ENCODE data around the gene CSK.

CSK gene

GRCh38 chr15:74820056-74820455, 38.2 kb downstream of the CSK start:
- Histone ChIP-seq H3K36me3 (replicated peaks; ENCODE audit: low read depth, low read length) (no peaks in the 10 kb centered on the region), H3K4me1 (ENCODE audit: low read length) (peaks cover 46% of the 10 kb centered on the region), H4K20me1 (ENCODE audit: insufficient read depth, low read length) (no peaks in the 10 kb centered on the region), H3K9me3 (ENCODE audit: insufficient read depth, low read length) (no peaks in the 10 kb centered on the region), H3K4me2 (ENCODE audit: low read length) (peak overlapping the region; percentile 82), H3K4me3 (ENCODE audit: low read length) (no peak overlapping the region), H2AFZ (ENCODE audit: low read depth, low read length) (no peak overlapping the region), H3K27me3 (ENCODE audit: low read depth, low read length) (no peaks in the 10 kb centered on the region), H3K79me2 (ENCODE audit: low read length) (no peaks in the 10 kb centered on the region), H3K9ac (ENCODE audit: low read length) (0 out of 2 replicates have a peak overlapping the region, but pooled peaks have one; percentile 62), H3K27ac (ENCODE audit: low read length) (no peak overlapping the region)
- TF ChIP-seq CTCF (IDR thresholded peaks at IDR 0.05; ENCODE audit: low read depth, low read length) = no peak

- H3K4me1 ChIP-seq (ENCODE audit: low read length) = peaks cover 35% of the 10 kb centered on the region
- H3K9me3 ChIP-seq (ENCODE audit: insufficient read depth, low read length) = no peaks in the 10 kb centered on the region
- H3K27me3 ChIP-seq (ENCODE audit: low read depth, low read length) = no peaks in the 10 kb centered on the region
- H3K36me3 ChIP-seq (replicated peaks; ENCODE audit: low read depth, low read length) = no peaks in the 10 kb centered on the region
- H3K27ac ChIP-seq (ENCODE audit: low read length) = peak overlapping the region; percentile 62
- H2AFZ ChIP-seq (ENCODE audit: low read depth, low read length) = no peak overlapping the region
- peak overlapping the region; percentile 63 for H3K4me3 ChIP-seq (ENCODE audit: low read length)
- peak overlapping the region; percentile 82 for H3K4me2 ChIP-seq (ENCODE audit: low read length)
- no peaks in the 10 kb centered on the region for H3K79me2 ChIP-seq (ENCODE audit: low read length)
- peak overlapping the region; percentile 62 for H3K9ac ChIP-seq (ENCODE audit: low read length)
- no peaks in the 10 kb centered on the region for H4K20me1 ChIP-seq (ENCODE audit: insufficient read depth, low read length)
- no peak for TF ChIP-seq EZH2phosphoT487 (IDR thresholded peaks at IDR 0.05; ENCODE audit: low read depth)
- peak; percentile 14; the same call in 1 of the 2 replicates for TF ChIP-seq CTCF (IDR thresholded peaks at IDR 0.05; ENCODE audit: low read depth, low read length)
Observed at GRCh38 chr15:74821091-74821789, 39.4 kb downstream of the CSK start.

GRCh38 chr15:74821790-74822158, 39.9 kb downstream of the CSK start:
- H3K27me3 ChIP-seq (ENCODE audit: low read depth, low read length) = no peaks in the 10 kb centered on the region
- H3K36me3 ChIP-seq (replicated peaks; ENCODE audit: low read depth, low read length) = no peaks in the 10 kb centered on the region
- H3K79me2 ChIP-seq (ENCODE audit: low read length) = no peaks in the 10 kb centered on the region
- H2AFZ ChIP-seq (ENCODE audit: low read depth, low read length) = no peak overlapping the region
- no peaks in the 10 kb centered on the region for H4K20me1 ChIP-seq (ENCODE audit: insufficient read depth, low read length)
- H3K9ac ChIP-seq (ENCODE audit: low read length) = peak overlapping the region; percentile 45
- H3K4me2 ChIP-seq (ENCODE audit: low read length) = peak overlapping the region; percentile 82
- peaks cover 32% of the 10 kb centered on the region for H3K4me1 ChIP-seq (ENCODE audit: low read length)
- no peak for TF ChIP-seq EZH2phosphoT487 (IDR thresholded peaks at IDR 0.05; ENCODE audit: low read depth)
- TF ChIP-seq CTCF (IDR thresholded peaks at IDR 0.05; ENCODE audit: low read depth, low read length) = no peak
- peak overlapping the region; percentile 40 for H3K27ac ChIP-seq (ENCODE audit: low read length)
- H3K4me3 ChIP-seq (ENCODE audit: low read length) = 0 out of 2 replicates have a peak overlapping the region, but pooled peaks have one; percentile 1
- no peaks in the 10 kb centered on the region for H3K9me3 ChIP-seq (ENCODE audit: insufficient read depth, low read length)

GRCh38 chr15:74822233-74822632, 40.4 kb downstream of the CSK start:
- TF ChIP-seq CTCF (IDR thresholded peaks at IDR 0.05; ENCODE audit: low read depth, low read length) = no peak
- no peak for TF ChIP-seq EZH2phosphoT487 (IDR thresholded peaks at IDR 0.05; ENCODE audit: low read depth)
- H3K9ac ChIP-seq (ENCODE audit: low read length) = no peak overlapping the region
- H2AFZ ChIP-seq (ENCODE audit: low read depth, low read length) = no peak overlapping the region
- no peak overlapping the region for H3K4me3 ChIP-seq (ENCODE audit: low read length)
- H4K20me1 ChIP-seq (ENCODE audit: insufficient read depth, low read length) = no peaks in the 10 kb centered on the region
- H3K4me1 ChIP-seq (ENCODE audit: low read length) = peaks cover 28% of the 10 kb centered on the region
- H3K27me3 ChIP-seq (ENCODE audit: low read depth, low read length) = 0 out of 2 replicates have a peak, but pooled peaks cover 2% of the 10 kb centered on the region
- H3K27ac ChIP-seq (ENCODE audit: low read length) = no peak overlapping the region
- H3K4me2 ChIP-seq (ENCODE audit: low read length) = no peak overlapping the region
- H3K79me2 ChIP-seq (ENCODE audit: low read length) = no peaks in the 10 kb centered on the region
- no peaks in the 10 kb centered on the region for H3K9me3 ChIP-seq (ENCODE audit: insufficient read depth, low read length)
- no peaks in the 10 kb centered on the region for H3K36me3 ChIP-seq (replicated peaks; ENCODE audit: low read depth, low read length)
